HG03103 (cell line): ENCODE results near the gene LYST.

ENCODE experiments used
- ATAC-seq: cut with Tn5 transposase; IDR thresholded peaks from one replicate; pipeline ENCODE4 v1.9.1; 2021; ENCODE audit warnings: low read depth; ENCODE audit not compliant: unreplicated experiment

The LYST gene

GRCh38 chr1:235888119-235888643, 21.5 kb upstream of the LYST start:
- peak; percentile 80 for ATAC-seq

- no peak for ATAC-seq
Measured at GRCh38 chr1:235887676-235888075, 21.0 kb upstream of the LYST start.

GRCh38 chr1:235885655-235886262, 19.1 kb upstream of the LYST start:
- no peak for ATAC-seq

GRCh38 chr1:235883261-235883927, 16.7 kb upstream of the LYST start:
- no peak for ATAC-seq

GRCh38 chr1:235882816-235883215, 16.1 kb upstream of the LYST start:
- ATAC-seq = no peak

GRCh38 chr1:235881930-235882700, 15.4 kb upstream of the LYST start:
- no peak for ATAC-seq

- no peak for ATAC-seq
Measured at GRCh38 chr1:235878082-235878811, 11.5 kb upstream of the LYST start.

GRCh38 chr1:235876402-235876841, 9.7 kb upstream of the LYST start:
- no peak for ATAC-seq

- no peak for ATAC-seq
Measured at GRCh38 chr1:235875036-235875597, 8.4 kb upstream of the LYST start.

- ATAC-seq = no peak
Measured at GRCh38 chr1:235874261-235874660, 7.6 kb upstream of the LYST start.

- no peak for ATAC-seq
Measured at GRCh38 chr1:235873571-235873970, 6.9 kb upstream of the LYST start.

GRCh38 chr1:235873045-235873444, 6.3 kb upstream of the LYST start:
- ATAC-seq = no peak

- ATAC-seq = no peak
Measured at GRCh38 chr1:235872270-235872669, 5.6 kb upstream of the LYST start.

GRCh38 chr1:235867903-235868469, 1.3 kb upstream of the LYST start:
- ATAC-seq = peak; percentile 44

GRCh38 chr1:235866913-235867845, 473 bp upstream of the LYST start:
- peak; percentile 69 for ATAC-seq

GRCh38 chr1:235865565-235866204, 1.0 kb downstream of the LYST start:
- ATAC-seq = no peak

- no peak for ATAC-seq
Measured at GRCh38 chr1:235864931-235865525, 1.7 kb downstream of the LYST start.

GRCh38 chr1:235864469-235864868, 2.2 kb downstream of the LYST start:
- no peak for ATAC-seq
